Body of pancreas (tissue), 4 donors: ENCODE results near the gene PTGS1.

Experiments used
- CTCF ChIP-seq, 7 experiments: fragments of 450-650 bp in 4 of 7; fragments of 200-600 bp in 3 of 7; sonication (generic) in 3 of 7; IDR thresholded peaks; one replicate each; pipeline ENCODE4 v1.5.1; 2016 to 2019; ENCODE audit warnings: antibody characterized with exemption in 7 of 7
- POLR2A ChIP-seq, 3 donors: fragments of 450-650 bp; IDR thresholded peaks; one replicate each; pipeline ENCODE4 v1.6.1; 2016; ENCODE audit warnings: antibody characterized with exemption in 3 of 3, mild to moderate bottlenecking in 2 of 3

- TF ChIP-seq CTCF (IDR thresholded peaks at IDR 0.05) (no peak), POLR2A (IDR thresholded peaks at IDR 0.05) (no peak)
These were observed 30.7 kb upstream of the PTGS1 start for GRCh38 chr9:122340161-122340560.
